BLaER1 (cell line): ENCODE data around the gene GRAMD1B.
"Not testable (repeated sequence)": the region's sequence is repeated elsewhere in the genome, so short reads cannot be mapped to it uniquely, and the experiment has no call there.

ENCODE experiments used
- H3K27ac ChIP-seq: shearing (Covaris generic); formaldehyde crosslinking; 2 replicates; pipeline ENCODE4 v1.8.1; 2022
- H3K27me3 ChIP-seq: shearing (Covaris generic); formaldehyde crosslinking; 2 replicates; pipeline ENCODE4 v1.8.1; 2022
- H3K36me3 ChIP-seq: shearing (Covaris generic); formaldehyde crosslinking; 2 replicates; pipeline ENCODE4 v1.8.1; 2022
- H3K4me1 ChIP-seq: shearing (Covaris generic); formaldehyde crosslinking; 2 replicates; pipeline ENCODE4 v1.8.1; 2022
- H3K4me2 ChIP-seq: shearing (Covaris generic); formaldehyde crosslinking; 2 replicates; pipeline ENCODE4 v1.8.1; 2022
- H3K4me3 ChIP-seq: shearing (Covaris generic); formaldehyde crosslinking; 2 replicates; pipeline ENCODE4 v1.8.1; 2022
- H3K9ac ChIP-seq: shearing (Covaris generic); formaldehyde crosslinking; 2 replicates; pipeline ENCODE4 v1.8.1; 2022
- H3K9me3 ChIP-seq: shearing (Covaris generic); formaldehyde crosslinking; 2 replicates; pipeline ENCODE4 v1.8.1; 2022
- H4K20me1 ChIP-seq: shearing (Covaris generic); formaldehyde crosslinking; 2 replicates; pipeline ENCODE4 v1.8.1; 2022
- Cebpa-rat ChIP-seq: shearing (Covaris generic); IDR thresholded peaks from 2 replicates; pipeline ENCODE4 v1.8.1; 2022

Gene GRAMD1B

GRCh38 chr11:123518496-123519054 is 88.5 kb downstream of the GRAMD1B start:
- H3K4me3 ChIP-seq = no peak overlapping the region
- H4K20me1 ChIP-seq = peaks cover 37% of the 10 kb centered on the region
- no peak overlapping the region for H3K9ac ChIP-seq
- H3K9me3 ChIP-seq = peaks cover 15% of the 10 kb centered on the region
- peaks cover 39% of the 10 kb centered on the region for H3K4me1 ChIP-seq
- no peaks in the 10 kb centered on the region for H3K27me3 ChIP-seq
- TF ChIP-seq Cebpa-rat = no peak
- peak overlapping the region; percentile 83 for H3K4me2 ChIP-seq
- no peak overlapping the region for H3K27ac ChIP-seq
- H3K36me3 ChIP-seq = 0 out of 2 replicates have a peak, but pooled peaks cover 3% of the 10 kb centered on the region

GRCh38 chr11:123519055-123519796 is 89.2 kb downstream of the GRAMD1B start:
- Histone ChIP-seq H3K4me2 (peak overlapping the region; percentile 83), H3K36me3 (0 out of 2 replicates have a peak, but pooled peaks cover 2% of the 10 kb centered on the region), H3K9ac (no peak overlapping the region), H3K4me3 (no peak overlapping the region), H3K4me1 (peaks cover 39% of the 10 kb centered on the region), H4K20me1 (peaks cover 43% of the 10 kb centered on the region), H3K27ac (no peak overlapping the region), H3K27me3 (no peaks in the 10 kb centered on the region), H3K9me3 (peaks cover 15% of the 10 kb centered on the region)
- no peak for TF ChIP-seq Cebpa-rat

- Histone ChIP-seq H3K4me1 (peaks cover 39% of the 10 kb centered on the region), H3K4me3 (no peak overlapping the region), H3K9ac (no peak overlapping the region), H4K20me1 (peaks cover 48% of the 10 kb centered on the region), H3K9me3 (peaks cover 15% of the 10 kb centered on the region), H3K36me3 (no peaks in the 10 kb centered on the region), H3K4me2 (0 out of 2 replicates have a peak overlapping the region, but pooled peaks have one; percentile 83), H3K27me3 (no peaks in the 10 kb centered on the region), H3K27ac (no peak overlapping the region)
- TF ChIP-seq Cebpa-rat = no peak
These were observed 89.7 kb downstream of the GRAMD1B start for GRCh38 chr11:123519797-123520193.

GRCh38 chr11:123520476-123520875 is 90.4 kb downstream of the GRAMD1B start:
- not testable (repeated sequence) for H3K27ac ChIP-seq, H3K27me3 ChIP-seq, H3K36me3 ChIP-seq, H3K4me3 ChIP-seq, H3K4me2 ChIP-seq, H3K9ac ChIP-seq
- peaks cover 15% of the 10 kb centered on the region for H3K9me3 ChIP-seq
- H4K20me1 ChIP-seq = peaks cover 55% of the 10 kb centered on the region
- peaks cover 44% of the 10 kb centered on the region for H3K4me1 ChIP-seq

GRCh38 chr11:123521001-123521400 is 90.9 kb downstream of the GRAMD1B start:
- Histone ChIP-seq H3K27ac (no peak overlapping the region), H3K36me3 (no peaks in the 10 kb centered on the region), H3K4me2 (no peak overlapping the region), H3K27me3 (no peaks in the 10 kb centered on the region), H4K20me1 (peaks cover 60% of the 10 kb centered on the region), H3K4me3 (no peak overlapping the region), H3K9ac (no peak overlapping the region), H3K9me3 (peaks cover 15% of the 10 kb centered on the region), H3K4me1 (peaks cover 44% of the 10 kb centered on the region)
- no peak for TF ChIP-seq Cebpa-rat

GRCh38 chr11:123521930-123522329 is 91.9 kb downstream of the GRAMD1B start:
- Histone ChIP-seq H3K4me1 (peaks cover 37% of the 10 kb centered on the region), H4K20me1 (peaks cover 69% of the 10 kb centered on the region), H3K9me3 (peaks cover 15% of the 10 kb centered on the region), H3K4me2 (no peak overlapping the region), H3K4me3 (no peak overlapping the region), H3K9ac (no peak overlapping the region), H3K36me3 (no peaks in the 10 kb centered on the region), H3K27ac (no peak overlapping the region), H3K27me3 (no peaks in the 10 kb centered on the region)
- TF ChIP-seq Cebpa-rat = no peak

GRCh38 chr11:123523539-123523938 is 93.5 kb downstream of the GRAMD1B start:
- Histone ChIP-seq H3K36me3 (no peaks in the 10 kb centered on the region), H3K4me1 (peaks cover 21% of the 10 kb centered on the region), H4K20me1 (peaks cover 68% of the 10 kb centered on the region), H3K4me3 (no peak overlapping the region), H3K9me3 (peaks cover 15% of the 10 kb centered on the region), H3K9ac (no peak overlapping the region), H3K27ac (no peak overlapping the region), H3K4me2 (no peak overlapping the region), H3K27me3 (no peaks in the 10 kb centered on the region)
- TF ChIP-seq Cebpa-rat = no peak

GRCh38 chr11:123525097-123525496 is 95.0 kb downstream of the GRAMD1B start:
- H3K4me3 ChIP-seq = no peak overlapping the region
- H3K36me3 ChIP-seq = no peaks in the 10 kb centered on the region
- H3K27ac ChIP-seq = no peak overlapping the region
- no peak for TF ChIP-seq Cebpa-rat
- no peaks in the 10 kb centered on the region for H3K27me3 ChIP-seq
- no peak overlapping the region for H3K9ac ChIP-seq
- H4K20me1 ChIP-seq = peaks cover 69% of the 10 kb centered on the region
- peaks cover 10% of the 10 kb centered on the region for H3K9me3 ChIP-seq
- no peak overlapping the region for H3K4me2 ChIP-seq
- H3K4me1 ChIP-seq = peaks cover 6% of the 10 kb centered on the region; the same call in 1 of the 2 replicates

- 0 out of 2 replicates have a peak, but pooled peaks cover under 1% of the 10 kb centered on the region for H3K36me3 ChIP-seq
- H3K4me2 ChIP-seq = no peak overlapping the region
- H3K9me3 ChIP-seq = peaks cover 5% of the 10 kb centered on the region
- H3K9ac ChIP-seq = no peak overlapping the region
- no peak for TF ChIP-seq Cebpa-rat
- H4K20me1 ChIP-seq = peaks cover 69% of the 10 kb centered on the region
- H3K27me3 ChIP-seq = no peaks in the 10 kb centered on the region
- peaks cover 6% of the 10 kb centered on the region; the same call in 1 of the 2 replicates for H3K4me1 ChIP-seq
- no peak overlapping the region for H3K4me3 ChIP-seq
- no peak overlapping the region for H3K27ac ChIP-seq
These were observed 95.4 kb downstream of the GRAMD1B start for GRCh38 chr11:123525511-123525918.
